Stimulated activated naive B cell treated with anti-CD40 and anti-IgM and Interleukin-4, amounts not matched to agents 10 μg/mL and 1 μg/mL and 100 μg/mL, for 72 hours (primary cell): Measurements from ENCODE around the gene NDUFV2.

Experiments
- ATAC-seq, 2 donors: fragments of 150-1000 bp; cut with Tn5 transposase; replicated peaks; 2 replicates each; pipeline ENCODE4 v1.10.0; 2021; ENCODE audit warnings: moderate library complexity in 1 of 2
- DNase-seq: peaks from one replicate; pipeline ENCODE4 v3.0.0; 2021
- H3K27ac Mint-ChIP-seq: one replicate; pipeline ENCODE4 v1.8.0; 2022; ENCODE audit warnings: mild to moderate bottlenecking, mixed read lengths
- H3K27me3 Mint-ChIP-seq, 2 donors: one replicate each; pipeline ENCODE4 v1.8.0; 2022; ENCODE audit warnings: mixed read lengths in 2 of 2
- H3K36me3 Mint-ChIP-seq, 2 donors: one replicate each; pipeline ENCODE4 v1.8.0; 2022; ENCODE audit warnings: mixed read lengths in 2 of 2, mild to moderate bottlenecking in 1 of 2
- H3K4me1 Mint-ChIP-seq, 2 donors: one replicate each; pipeline ENCODE4 v1.8.0; 2022; ENCODE audit warnings: mixed read lengths in 2 of 2, mild to moderate bottlenecking in 1 of 2
- H3K4me3 Mint-ChIP-seq, 2 donors: one replicate each; pipeline ENCODE4 v1.8.0; 2022; ENCODE audit warnings: mild to moderate bottlenecking in 2 of 2, mixed read lengths in 2 of 2, moderate library complexity in 1 of 2
- H3K9me3 Mint-ChIP-seq, 2 donors: one replicate each; pipeline ENCODE4 v1.8.0; 2022; ENCODE audit warnings: mixed read lengths in 2 of 2, mild to moderate bottlenecking in 1 of 2

NDUFV2 gene

DNA sequence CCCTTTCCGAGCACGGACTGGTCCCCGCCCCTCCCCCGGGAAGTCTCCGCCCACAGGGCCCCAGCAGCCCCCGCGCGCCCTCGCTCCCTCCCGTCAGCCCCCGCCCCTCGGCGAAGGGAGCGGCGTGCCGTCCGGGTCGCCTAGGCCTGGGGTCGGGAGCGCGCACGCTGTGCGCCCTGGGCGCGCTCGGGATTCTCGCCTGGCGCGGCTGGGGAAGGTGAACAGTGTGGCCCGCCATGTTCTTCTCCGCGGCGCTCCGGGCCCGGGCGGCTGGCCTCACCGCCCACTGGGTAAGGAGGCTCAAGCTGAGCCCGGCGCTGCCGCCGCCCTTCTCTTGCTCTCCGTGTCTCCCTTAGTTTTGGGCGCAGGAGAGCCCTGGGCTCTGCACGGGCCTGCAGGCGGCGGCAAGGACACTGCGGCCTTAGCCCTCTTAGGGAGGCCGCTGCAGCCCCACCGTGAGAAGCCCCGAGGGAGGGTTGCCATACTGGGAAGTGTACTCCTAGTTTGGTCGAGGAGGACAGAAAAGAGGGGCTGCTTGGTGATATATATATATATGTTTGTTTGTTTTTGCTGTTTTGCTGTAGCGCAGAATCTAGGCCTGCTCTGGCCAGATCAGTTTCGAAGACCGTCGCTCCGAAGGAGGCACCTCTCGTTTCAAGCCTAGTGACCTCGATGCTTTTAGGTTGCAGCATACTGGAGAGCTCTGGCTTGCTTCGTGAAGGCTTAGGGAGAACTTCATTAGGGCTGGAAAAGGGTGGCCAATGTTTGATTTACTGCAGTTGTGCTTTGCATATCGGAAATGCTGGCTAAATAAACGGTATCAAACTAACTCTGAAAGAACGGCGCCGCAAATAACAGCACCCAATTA lies at the start of gene NDUFV2:
TSS of gene NDUFV2 (plus strand) at position 192 of the 868 bp plus-strand sequence. CDS start at position 237, 45 bp downstream.
- ATAC-seq: peak; percentile 94 to 97
- peak within 1 kb of the TSS; percentile 92 to 99 for H3K4me3 Mint-ChIP-seq
- H3K36me3 Mint-ChIP-seq: peaks cover 25 to 35% of the 10 kb centered on the region in 2 donors
- no peaks in the 10 kb centered on the region for H3K27me3 Mint-ChIP-seq
- H3K9me3 Mint-ChIP-seq: no peaks in the 10 kb centered on the region
- peaks cover 34 to 47% of the 10 kb centered on the region in 2 donors for H3K4me1 Mint-ChIP-seq
- peak within 1 kb of the TSS; percentile 98 for H3K27ac Mint-ChIP-seq
- peak; percentile 97 for DNase-seq

DNA sequence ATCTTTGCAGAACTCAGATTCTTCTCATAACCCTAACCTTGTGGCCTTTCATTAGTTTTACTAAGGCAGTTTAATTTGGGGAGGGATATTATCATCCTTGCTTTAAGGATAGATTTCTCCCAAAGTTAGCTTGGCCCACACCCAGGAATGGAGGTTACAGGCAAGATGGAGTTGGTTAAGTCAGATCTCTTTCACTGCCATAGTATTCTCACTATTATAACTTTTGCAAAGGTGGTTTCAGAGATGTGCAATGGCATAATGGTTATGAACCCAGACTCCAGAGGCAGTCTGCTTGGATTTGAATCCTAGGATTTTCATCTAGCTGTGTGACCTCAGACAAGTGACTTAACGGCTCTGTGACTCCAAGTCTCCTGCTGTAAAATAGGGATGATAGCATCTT lies 48.7 kb upstream of the NDUFV2 start:
- DNase-seq: no peak
- Mint-ChIP-seq H3K4me3 (no peak overlapping the region), H3K27ac (no peak overlapping the region), H3K36me3 (peaks cover 7 to 17% of the 10 kb centered on the region in 2 donors), H3K9me3 (peaks cover 9 to 17% of the 10 kb centered on the region in 2 donors), H3K27me3 (no peaks in the 10 kb centered on the region), H3K4me1 (peaks cover 6 to 27% of the 10 kb centered on the region in 2 donors)
- ATAC-seq: no peak

DNA sequence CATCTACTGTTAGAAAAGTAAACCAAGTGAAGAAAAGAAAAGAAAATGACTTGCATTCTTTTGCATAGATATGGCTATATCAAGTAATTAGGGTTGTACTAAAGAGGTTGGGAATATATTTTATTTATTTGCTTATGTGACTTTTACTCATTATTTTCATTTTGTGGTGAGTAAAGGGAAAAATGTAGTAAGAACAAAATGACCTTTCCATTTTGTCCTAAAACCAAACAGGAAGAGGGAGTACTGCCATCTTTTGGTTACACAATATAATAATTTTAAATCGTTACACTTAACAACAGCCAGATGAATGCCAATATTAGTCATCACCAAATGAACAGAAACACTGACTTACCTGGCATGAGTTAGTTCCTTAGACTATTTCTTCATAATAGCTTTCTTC lies 47.3 kb upstream of the NDUFV2 start:
- Mint-ChIP-seq H3K27ac (no peak overlapping the region), H3K27me3 (no peaks in the 10 kb centered on the region), H3K9me3 (peaks cover 6 to 13% of the 10 kb centered on the region in 2 donors), H3K4me3 (no peak overlapping the region), H3K4me1 (peaks cover 2 to 20% of the 10 kb centered on the region in 2 donors), H3K36me3 (peaks cover 7 to 12% of the 10 kb centered on the region in 2 donors)
- DNase-seq (no peak), ATAC-seq (peak; percentile 61 to 84)

DNA sequence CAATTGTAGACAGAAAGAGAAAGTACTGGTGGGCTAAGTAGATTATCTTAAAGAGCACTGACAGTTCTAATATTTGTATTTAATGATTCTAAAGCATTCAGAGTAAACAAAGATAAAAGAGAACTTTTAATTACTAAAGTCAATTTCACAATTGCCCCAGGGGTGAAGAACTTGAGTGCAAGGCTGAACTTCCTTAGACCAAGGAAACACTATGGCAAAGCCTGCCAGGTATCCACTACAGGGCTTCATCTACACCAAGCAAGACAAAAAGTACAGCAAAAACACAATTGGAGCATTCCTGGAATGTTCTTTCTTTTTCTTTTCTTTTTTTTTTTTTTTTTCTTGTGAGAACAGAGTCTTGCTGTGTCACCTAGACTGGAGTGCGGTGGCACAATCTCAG lies 46.9 kb upstream of the NDUFV2 start:
- H3K4me1 Mint-ChIP-seq: peaks cover 2 to 20% of the 10 kb centered on the region in 2 donors
- no peak overlapping the region for H3K27ac Mint-ChIP-seq
- DNase-seq (no peak), ATAC-seq (no peak)
- H3K36me3 Mint-ChIP-seq: peaks cover 5 to 9% of the 10 kb centered on the region in 2 donors
- no peak overlapping the region for H3K4me3 Mint-ChIP-seq
- H3K27me3 Mint-ChIP-seq: no peaks in the 10 kb centered on the region
- peaks cover 3 to 11% of the 10 kb centered on the region in 2 donors for H3K9me3 Mint-ChIP-seq

DNA sequence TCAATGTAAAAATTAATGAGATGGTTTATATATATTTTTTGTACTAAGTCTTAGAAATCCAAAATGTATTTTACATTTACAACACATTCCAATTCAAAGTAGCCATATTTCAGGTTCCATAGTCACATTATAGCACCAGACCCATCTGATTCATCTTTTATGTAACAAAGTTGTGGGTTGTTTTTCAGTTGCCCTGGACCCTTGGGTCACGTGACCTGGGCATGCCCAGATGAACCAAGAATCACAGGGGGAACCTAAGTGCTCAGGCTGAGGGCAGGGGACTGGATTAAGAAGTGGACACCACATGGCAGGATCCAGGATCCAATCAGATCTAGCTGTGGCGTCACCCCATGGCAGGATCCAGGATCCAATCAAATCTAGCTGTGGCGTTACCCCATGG lies 44.9 kb upstream of the NDUFV2 start:
- Mint-ChIP-seq H3K36me3 (no peaks in the 10 kb centered on the region), H3K9me3 (peaks cover 0 to 2% of the 10 kb centered on the region in 2 donors), H3K4me1 (peaks cover 17 to 35% of the 10 kb centered on the region in 2 donors), H3K4me3 (no peak overlapping the region), H3K27me3 (no peaks in the 10 kb centered on the region), H3K27ac (no peak overlapping the region)
- DNase-seq (no peak), ATAC-seq (no peak)

DNA sequence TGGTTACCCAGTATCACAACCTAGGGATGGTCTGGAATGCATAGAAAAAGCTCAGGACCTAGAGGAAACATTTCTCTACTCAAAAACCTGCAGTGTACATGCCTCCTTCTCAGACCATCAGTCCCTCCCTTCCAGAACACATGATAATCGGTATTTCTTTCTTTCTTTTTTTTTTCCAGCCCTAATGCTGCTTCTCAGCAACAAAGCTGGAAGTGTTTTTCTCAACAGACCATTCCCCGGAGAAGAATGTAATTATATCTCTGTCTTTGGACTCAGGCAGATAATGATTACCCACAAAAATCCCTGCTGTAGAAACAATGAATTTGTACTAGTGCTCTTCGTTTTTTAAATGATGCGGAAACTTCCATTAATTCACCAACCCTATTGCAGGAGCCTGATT lies 44.1 kb upstream of the NDUFV2 start:
- Mint-ChIP-seq H3K4me3 (no peak overlapping the region), H3K27me3 (no peaks in the 10 kb centered on the region), H3K4me1 (peaks cover 17 to 42% of the 10 kb centered on the region in 2 donors), H3K36me3 (no peaks in the 10 kb centered on the region), H3K9me3 (no peaks in the 10 kb centered on the region), H3K27ac (no peak overlapping the region)
- ATAC-seq: no peak
- DNase-seq: no peak

DNA sequence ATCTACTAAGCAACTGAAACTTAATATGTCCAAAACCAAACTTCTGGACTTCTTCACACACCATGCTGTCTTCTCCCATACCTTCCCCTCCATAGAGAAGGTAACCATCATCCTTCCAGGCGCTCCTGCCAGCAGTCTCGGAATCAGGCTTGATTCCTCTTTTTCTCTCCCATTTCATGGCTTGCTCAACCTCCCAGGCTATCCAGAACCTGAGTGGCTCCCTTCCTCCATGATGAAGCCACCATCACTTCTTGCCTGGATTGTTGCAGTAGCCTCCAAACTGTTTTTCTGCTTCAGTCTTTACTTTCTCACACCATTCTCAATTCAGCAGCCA lies 40.1 kb upstream of the NDUFV2 start:
- H3K27ac Mint-ChIP-seq: peak overlapping the region; percentile 33

DNA sequence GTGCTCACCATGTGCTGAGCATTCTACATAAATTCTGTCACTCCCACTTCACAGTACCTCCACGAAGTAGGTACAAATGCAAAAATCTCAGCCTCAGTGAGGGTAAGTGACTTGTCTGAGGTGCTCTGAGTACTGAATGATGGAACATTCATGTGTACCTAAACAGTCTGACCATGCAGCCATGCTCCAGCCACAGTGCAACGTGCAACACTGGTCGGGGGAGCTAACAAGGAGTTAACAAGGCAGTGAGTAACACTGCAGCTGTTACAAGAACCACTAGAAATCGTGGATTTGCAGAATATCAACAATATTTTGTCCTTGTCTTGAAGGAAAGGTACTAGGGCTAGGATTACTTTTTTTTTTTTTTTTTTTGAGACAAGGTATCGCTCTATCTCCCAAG lies 36.6 kb upstream of the NDUFV2 start:
- Mint-ChIP-seq H3K4me1 (peaks cover 49 to 87% of the 10 kb centered on the region in 2 donors), H3K4me3 (peak overlapping the region in 1 of 2 donors; percentile 32), H3K36me3 (peaks cover 0 to 4% of the 10 kb centered on the region in 2 donors), H3K27me3 (no peaks in the 10 kb centered on the region), H3K9me3 (peaks cover 0 to 2% of the 10 kb centered on the region in 2 donors), H3K27ac (no peak overlapping the region)
- no peak for DNase-seq
- no peak for ATAC-seq

More for the DNA sequence above, 40.1 kb upstream of the NDUFV2 start:
- no peak for DNase-seq
- Mint-ChIP-seq H3K36me3 (no peaks in the 10 kb centered on the region), H3K27me3 (no peaks in the 10 kb centered on the region), H3K9me3 (no peaks in the 10 kb centered on the region), H3K4me3 (peak overlapping the region; percentile 41 to 64), H3K4me1 (peaks cover 29 to 56% of the 10 kb centered on the region in 2 donors)
- no peak for ATAC-seq

DNA sequence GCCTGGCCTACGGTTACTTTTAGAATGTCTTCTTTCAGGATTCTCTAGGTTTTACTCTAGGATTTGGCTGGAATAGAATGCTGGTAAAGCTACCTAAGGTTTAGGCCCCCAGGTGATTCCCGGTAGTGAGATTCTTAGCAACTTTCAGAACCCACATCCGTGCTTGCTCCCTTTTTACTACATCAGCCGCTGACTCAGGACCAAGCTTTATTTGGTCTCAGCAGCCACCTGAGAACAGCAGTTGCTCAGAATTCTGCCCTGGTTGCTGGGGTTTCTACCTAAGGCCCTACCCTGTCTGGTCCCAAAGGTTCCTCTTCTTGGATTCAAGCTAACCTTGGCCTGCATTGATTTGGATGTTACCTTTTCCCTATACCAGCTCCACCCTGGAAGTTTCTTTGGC lies 36.1 kb upstream of the NDUFV2 start:
- Mint-ChIP-seq H3K27ac (peak overlapping the region; percentile 93), H3K4me1 (peaks cover 45 to 84% of the 10 kb centered on the region in 2 donors), H3K4me3 (peak overlapping the region; percentile 34 to 57), H3K36me3 (peaks cover 0 to 4% of the 10 kb centered on the region in 2 donors), H3K27me3 (no peaks in the 10 kb centered on the region), H3K9me3 (peaks cover 0 to 2% of the 10 kb centered on the region in 2 donors)
- DNase-seq (peak; percentile 48), ATAC-seq (peak; percentile 61 to 66)

DNA sequence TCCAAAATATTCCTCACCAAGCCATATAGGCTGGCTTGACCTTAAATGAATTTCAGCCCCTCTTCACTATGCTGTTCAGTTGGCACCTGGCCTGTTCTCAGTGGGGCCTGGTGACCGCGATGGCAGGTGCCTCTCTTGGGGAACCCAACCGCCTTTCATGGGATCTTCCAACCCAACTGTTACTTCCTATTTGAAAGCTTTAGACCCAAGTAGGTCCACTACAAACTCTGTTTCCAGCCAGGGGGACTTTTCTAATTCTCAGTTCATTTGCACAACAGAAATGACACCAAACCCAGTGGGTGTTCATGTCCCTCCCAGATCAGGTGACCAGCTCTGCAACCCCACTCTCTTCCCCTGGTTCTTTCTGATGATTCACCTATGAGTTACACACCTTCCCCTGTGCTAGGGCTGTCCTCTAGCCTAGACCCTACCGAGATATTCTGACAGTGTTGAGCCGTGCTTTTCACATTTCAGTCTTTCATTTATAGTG lies 35.6 kb upstream of the NDUFV2 start:
- Mint-ChIP-seq H3K4me1 (peaks cover 43 to 79% of the 10 kb centered on the region in 2 donors), H3K36me3 (peaks cover 0 to 4% of the 10 kb centered on the region in 2 donors), H3K4me3 (peak overlapping the region; percentile 34 to 57), H3K27me3 (no peaks in the 10 kb centered on the region), H3K9me3 (peaks cover 0 to 2% of the 10 kb centered on the region in 2 donors), H3K27ac (peak overlapping the region; percentile 93)
- DNase-seq: peak; percentile 73
- peak; percentile 76 to 81 for ATAC-seq

DNA sequence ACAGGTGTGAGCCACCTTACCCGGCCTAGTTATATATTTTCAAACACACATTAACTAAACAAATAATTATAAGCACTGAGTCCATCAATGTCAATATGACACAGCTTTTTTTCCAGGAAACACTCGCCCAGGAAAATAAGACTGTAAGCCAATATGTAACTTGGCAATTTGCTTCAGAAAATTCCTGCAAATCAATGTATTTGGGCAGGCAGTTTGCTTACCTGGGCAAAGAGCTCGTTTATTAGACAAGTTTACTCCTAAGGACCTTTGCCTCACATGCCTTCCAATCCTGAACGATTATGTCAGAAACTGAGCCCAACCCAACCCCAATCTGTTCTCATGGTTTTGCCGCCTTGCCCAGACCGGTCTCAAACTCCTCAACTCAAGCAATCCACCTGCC lies 34.7 kb upstream of the NDUFV2 start:
- DNase-seq (no peak), ATAC-seq (no peak)
- Mint-ChIP-seq H3K4me3 (peak overlapping the region in 1 of 2 donors; percentile 72), H3K27me3 (no peaks in the 10 kb centered on the region), H3K4me1 (peaks cover 34 to 70% of the 10 kb centered on the region in 2 donors), H3K9me3 (peaks cover 0 to 2% of the 10 kb centered on the region in 2 donors), H3K27ac (no peak overlapping the region), H3K36me3 (peaks cover 0 to 4% of the 10 kb centered on the region in 2 donors)

DNA sequence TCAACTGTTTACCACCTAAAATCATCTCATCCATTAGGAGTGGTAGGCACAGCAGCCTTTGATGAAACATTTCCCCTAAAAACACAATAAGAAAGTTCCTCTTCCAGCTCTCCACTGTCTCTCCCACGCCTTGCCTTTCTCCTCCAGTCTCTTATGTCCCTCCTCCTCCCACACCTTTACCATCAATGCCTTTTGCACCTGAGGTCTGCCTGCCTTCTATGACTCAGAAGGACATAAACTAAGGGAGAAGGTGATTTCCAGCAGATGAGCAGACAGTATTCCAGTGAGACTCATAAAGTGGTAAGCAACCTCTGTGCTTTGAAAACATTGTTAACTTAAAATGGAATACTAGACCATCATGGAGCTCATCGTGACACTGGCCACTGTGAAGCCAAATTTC lies 34.2 kb upstream of the NDUFV2 start:
- H3K4me3 Mint-ChIP-seq: peak overlapping the region; percentile 21 to 72
- ATAC-seq: no peak
- no peak for DNase-seq

DNA sequence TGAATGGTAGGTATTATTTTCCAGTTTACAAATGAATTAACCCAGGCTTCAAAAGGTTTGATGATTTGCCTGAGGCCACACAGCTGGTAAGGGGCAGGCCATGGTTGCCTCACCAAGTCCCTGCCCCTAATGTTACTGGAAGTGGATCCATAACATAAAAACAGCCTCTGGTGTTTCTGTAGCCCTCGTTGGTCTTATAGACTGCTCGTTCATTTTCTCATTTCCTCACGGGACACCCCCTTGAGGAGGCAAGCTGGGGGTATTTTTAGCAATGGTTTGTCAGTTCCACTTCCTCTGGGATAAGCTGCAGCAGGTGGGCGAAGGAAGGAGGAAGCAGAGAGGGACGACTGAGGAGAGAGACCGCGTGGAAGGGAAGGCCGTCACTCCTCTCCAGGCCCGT lies 32.9 kb upstream of the NDUFV2 start:
- Mint-ChIP-seq H3K36me3 (peaks cover 0 to 4% of the 10 kb centered on the region in 2 donors), H3K4me1 (peaks cover 38 to 61% of the 10 kb centered on the region in 2 donors), H3K27me3 (no peaks in the 10 kb centered on the region), H3K27ac (peak overlapping the region; percentile 82), H3K4me3 (peak overlapping the region; percentile 66 to 78), H3K9me3 (peaks cover 0 to 2% of the 10 kb centered on the region in 2 donors)
- DNase-seq: peak; percentile 32
- ATAC-seq: peak; percentile 30 to 34

More for the DNA sequence above, 34.2 kb upstream of the NDUFV2 start:
- H3K36me3 Mint-ChIP-seq: peaks cover 0 to 4% of the 10 kb centered on the region in 2 donors
- H3K4me1 Mint-ChIP-seq: peaks cover 35 to 64% of the 10 kb centered on the region in 2 donors
- peak overlapping the region; percentile 83 for H3K27ac Mint-ChIP-seq
- H3K27me3 Mint-ChIP-seq: no peaks in the 10 kb centered on the region
- peaks cover 0 to 2% of the 10 kb centered on the region in 2 donors for H3K9me3 Mint-ChIP-seq

DNA sequence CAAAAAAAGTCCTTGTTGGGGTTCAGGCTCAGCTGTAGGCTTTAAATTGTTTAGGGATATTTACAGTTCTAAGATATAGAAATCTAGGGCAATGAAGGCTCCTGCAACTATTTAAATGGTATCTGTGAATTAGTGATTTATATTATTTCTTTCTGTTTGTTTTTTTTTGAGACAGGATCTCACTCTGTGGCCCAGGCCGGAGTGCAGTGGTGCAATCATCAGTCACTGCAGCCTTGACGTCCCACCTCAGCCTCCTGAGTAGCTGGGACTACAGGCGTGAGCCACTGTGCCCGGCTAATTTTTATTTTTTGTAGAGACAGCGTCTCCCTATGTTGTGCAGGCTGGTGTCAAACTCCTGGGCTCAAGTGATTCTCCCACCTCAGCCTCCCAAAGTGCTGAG lies 32.3 kb upstream of the NDUFV2 start:
- DNase-seq (no peak), ATAC-seq (no peak)
- peaks cover 0 to 4% of the 10 kb centered on the region in 2 donors for H3K36me3 Mint-ChIP-seq
- peaks cover 37 to 57% of the 10 kb centered on the region in 2 donors for H3K4me1 Mint-ChIP-seq
- no peak overlapping the region for H3K27ac Mint-ChIP-seq
- peaks cover 0 to 2% of the 10 kb centered on the region in 2 donors for H3K9me3 Mint-ChIP-seq
- no peaks in the 10 kb centered on the region for H3K27me3 Mint-ChIP-seq
- H3K4me3 Mint-ChIP-seq: no peak overlapping the region
